Body of pancreas (tissue), 4 donors: ENCODE results near the gene NUP62. TPM values are rescaled to one million over a fixed set of nuclear protein-coding genes. Genes with fewer than 3 reads are reported as not detected.

ENCODE experiments used
- ATAC-seq: fragments of 150-250 bp; one replicate; pipeline ENCODE4 v1.9.1; 2016
- DNase-seq, 4 donors: peaks; one replicate each; pipeline ENCODE4 v3.0.0-alpha.2; 2019
- H3K27ac ChIP-seq, 4 donors: fragments of 200-600 bp; sonication (generic); 1 replicate in 3 of 4; 2 replicates in 1 of 4; pipeline versions ENCODE4 v1.5.1 to v1.6.1; 2016 to 2019; ENCODE audit warnings: mild to moderate bottlenecking in 1 of 4, mixed read lengths in 1 of 4, moderate library complexity in 1 of 4
- H3K27me3 ChIP-seq, 2 donors: fragments of 200-600 bp; sonication (generic); one replicate each; pipeline ENCODE4 v1.6.0; 2016; ENCODE audit warnings: mild to moderate bottlenecking in 1 of 2
- H3K36me3 ChIP-seq, 2 donors: fragments of 200-600 bp; sonication (generic); replicated peaks in 1 of 2; 2 replicates each; pipeline ENCODE4 v1.5.1; 2016; ENCODE audit warnings: low read depth in 2 of 2; ENCODE audit not compliant: insufficient read depth in 1 of 2
- H3K4me1 ChIP-seq: fragments of 200-600 bp; sonication (generic); one replicate; pipeline ENCODE4 v1.6.0; 2016
- H3K4me3 ChIP-seq, 2 donors: fragments of 200-600 bp; sonication (generic); 1 replicate in 1 of 2; 2 replicates in 1 of 2; pipeline ENCODE4 v1.5.1; 2016 to 2019
- H3K9me3 ChIP-seq, 3 donors: fragments of 200-600 bp; sonication (generic); 1 replicate in 2 of 3; 2 replicates in 1 of 3; pipeline ENCODE4 v1.5.1; 2016
- CTCF ChIP-seq, 7 experiments: fragments of 450-650 bp in 4 of 7; fragments of 200-600 bp in 3 of 7; sonication (generic) in 3 of 7; IDR thresholded peaks; one replicate each; pipeline ENCODE4 v1.5.1; 2016 to 2019; ENCODE audit warnings: antibody characterized with exemption in 7 of 7
- POLR2A ChIP-seq, 3 donors: fragments of 450-650 bp; IDR thresholded peaks; one replicate each; pipeline ENCODE4 v1.6.1; 2016; ENCODE audit warnings: antibody characterized with exemption in 3 of 3, mild to moderate bottlenecking in 2 of 3
- WGBS, 2 donors: methylation state at CpG; one replicate each; pipeline ENCODE4 v1.1.5; 2017; 5-methylcytosine and 5-hydroxymethylcytosine counted together
- intact Hi-C: fragments of 100-400 bp; cut with DNase I; formaldehyde crosslinking; loops from one replicate; pipeline ENCODE4 v1.15.1; 2023
- total RNA-seq, 2 donors: library from RNA; depleted of rRNA; stranded (reverse); fragments of >200 nt; gene quantifications; one replicate each; pipeline ENCODE4 v1.1.0, GENCODE V29; 2016

Gene NUP62
- total RNA-seq, 2 donors from 2014 or later = 17.9 to 21.8 TPM

- TF ChIP-seq CTCF (IDR thresholded peaks at IDR 0.05) = no peak
- TF ChIP-seq POLR2A (IDR thresholded peaks at IDR 0.05) = no peak
- Histone ChIP-seq H3K4me3 (no peak overlapping the region), H3K36me3 (no peaks in the 10 kb centered on the region), H3K9me3 (no peaks in the 10 kb centered on the region), H3K4me1 (peaks cover 81% of the 10 kb centered on the region), H3K27ac (peak overlapping the region in 3 of 4 donors; percentile 75 to 90 (median 80)), H3K27me3 (no peaks in the 10 kb centered on the region)
- peak in 2 of 4 donors; percentile 29 to 64 for DNase-seq
- ATAC-seq = peak; percentile 42
- intact Hi-C loops = no loop called here
Measured at GRCh38 chr19:49952479-49952836, 23.2 kb upstream of the NUP62 start.

- H3K9me3 ChIP-seq = no peaks in the 10 kb centered on the region
- H3K27ac ChIP-seq = peak overlapping the region in 3 of 4 donors; percentile 75 to 90 (median 80)
- WGBS, 2 donors = 28 to 40% methylated on average over 7 to 9 of the region's 9 CpGs
- H3K36me3 ChIP-seq = no peaks in the 10 kb centered on the region
- DNase-seq (no peak), ATAC-seq (no peak)
- TF ChIP-seq CTCF (IDR thresholded peaks at IDR 0.05) (no peak), POLR2A (IDR thresholded peaks at IDR 0.05) (no peak)
- no peak overlapping the region for H3K4me3 ChIP-seq
- intact Hi-C loops = no loop called here
- peaks cover 77% of the 10 kb centered on the region for H3K4me1 ChIP-seq
- H3K27me3 ChIP-seq = no peaks in the 10 kb centered on the region
Measured at GRCh38 chr19:49951806-49952478, 22.6 kb upstream of the NUP62 start.

- intact Hi-C loops = no loop called here
- peaks cover 68% of the 10 kb centered on the region for H3K4me1 ChIP-seq
- H3K27ac ChIP-seq = peak overlapping the region in 2 of 4 donors; percentile 80 to 90
- H3K9me3 ChIP-seq = no peaks in the 10 kb centered on the region
- H3K4me3 ChIP-seq = no peak overlapping the region
- H3K36me3 ChIP-seq = no peaks in the 10 kb centered on the region
- ATAC-seq (no peak), DNase-seq (no peak)
- H3K27me3 ChIP-seq = no peaks in the 10 kb centered on the region
- TF ChIP-seq POLR2A (IDR thresholded peaks at IDR 0.05) = no peak
- no peak for TF ChIP-seq CTCF (IDR thresholded peaks at IDR 0.05)
- WGBS, 2 donors = 78 to 92% methylated on average over 12 to 13 of the region's 13 CpGs
Measured at GRCh38 chr19:49950956-49951526, 21.7 kb upstream of the NUP62 start.

DNA sequence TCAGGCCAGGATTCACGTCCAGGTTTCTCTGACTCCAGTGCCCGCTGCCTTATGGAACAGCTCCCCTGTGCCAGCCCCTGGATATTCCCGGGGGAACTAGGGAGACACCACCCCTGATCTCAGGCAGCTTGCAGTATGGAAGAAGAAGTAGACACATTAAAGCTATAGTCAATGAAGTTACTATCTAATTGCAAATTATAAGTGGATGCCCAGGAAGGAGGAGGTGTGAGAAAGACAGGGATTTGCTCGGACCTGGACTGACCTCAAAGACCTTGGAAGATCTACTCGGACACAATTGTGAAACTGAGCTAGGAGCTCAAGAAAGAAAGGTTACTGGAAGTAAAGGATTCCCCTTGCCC is 21.3 kb upstream of the NUP62 start:
- ATAC-seq (no peak), DNase-seq (no peak)
- WGBS, 2 donors = 36 to 59% methylated on average over 5 of the region's 5 CpGs
- no peak for TF ChIP-seq CTCF (IDR thresholded peaks at IDR 0.05)
- no peak for TF ChIP-seq POLR2A (IDR thresholded peaks at IDR 0.05)
- no peaks in the 10 kb centered on the region for H3K9me3 ChIP-seq
- H3K27me3 ChIP-seq = no peaks in the 10 kb centered on the region
- no peaks in the 10 kb centered on the region for H3K36me3 ChIP-seq
- no peak overlapping the region for H3K4me3 ChIP-seq
- intact Hi-C loops = no loop called here
- peaks cover 64% of the 10 kb centered on the region for H3K4me1 ChIP-seq
- no peak overlapping the region for H3K27ac ChIP-seq
